ENCODE results near the gene NFYC.

The NFYC gene

DNA sequence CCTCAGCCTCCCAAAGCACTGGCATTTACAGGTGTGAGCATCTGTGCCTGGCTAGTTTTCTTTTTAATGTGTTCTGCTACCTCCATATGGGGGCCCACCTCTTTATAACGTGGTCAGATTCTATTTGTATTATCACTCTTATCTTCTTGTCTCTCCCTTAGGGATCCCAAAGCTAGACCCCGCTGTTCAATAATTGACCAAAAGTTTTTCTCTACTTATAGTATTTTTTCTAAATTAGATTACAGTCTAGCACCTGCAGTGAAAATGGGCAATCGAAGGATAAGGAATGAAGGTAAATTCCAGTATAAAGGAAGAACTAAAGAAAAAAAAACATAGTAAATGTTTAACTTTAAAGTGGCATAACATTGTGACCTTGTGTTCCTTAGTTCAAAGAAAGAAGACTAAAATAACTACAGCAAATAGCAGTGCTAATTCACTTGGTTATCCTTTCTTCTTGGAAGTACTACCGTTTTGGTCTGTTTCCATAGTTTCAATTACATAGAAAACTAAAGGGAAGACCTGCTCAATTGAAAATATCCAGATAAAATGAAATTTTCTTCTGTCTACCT lies 24.1 kb downstream of the NFYC start:
- TF ChIP-seq TAF1 (IDR thresholded peaks at IDR 0.05; ENCODE audit: borderline replicate concordance, insufficient read depth, low read length): no peak
- TF ChIP-seq, protein P1, sequence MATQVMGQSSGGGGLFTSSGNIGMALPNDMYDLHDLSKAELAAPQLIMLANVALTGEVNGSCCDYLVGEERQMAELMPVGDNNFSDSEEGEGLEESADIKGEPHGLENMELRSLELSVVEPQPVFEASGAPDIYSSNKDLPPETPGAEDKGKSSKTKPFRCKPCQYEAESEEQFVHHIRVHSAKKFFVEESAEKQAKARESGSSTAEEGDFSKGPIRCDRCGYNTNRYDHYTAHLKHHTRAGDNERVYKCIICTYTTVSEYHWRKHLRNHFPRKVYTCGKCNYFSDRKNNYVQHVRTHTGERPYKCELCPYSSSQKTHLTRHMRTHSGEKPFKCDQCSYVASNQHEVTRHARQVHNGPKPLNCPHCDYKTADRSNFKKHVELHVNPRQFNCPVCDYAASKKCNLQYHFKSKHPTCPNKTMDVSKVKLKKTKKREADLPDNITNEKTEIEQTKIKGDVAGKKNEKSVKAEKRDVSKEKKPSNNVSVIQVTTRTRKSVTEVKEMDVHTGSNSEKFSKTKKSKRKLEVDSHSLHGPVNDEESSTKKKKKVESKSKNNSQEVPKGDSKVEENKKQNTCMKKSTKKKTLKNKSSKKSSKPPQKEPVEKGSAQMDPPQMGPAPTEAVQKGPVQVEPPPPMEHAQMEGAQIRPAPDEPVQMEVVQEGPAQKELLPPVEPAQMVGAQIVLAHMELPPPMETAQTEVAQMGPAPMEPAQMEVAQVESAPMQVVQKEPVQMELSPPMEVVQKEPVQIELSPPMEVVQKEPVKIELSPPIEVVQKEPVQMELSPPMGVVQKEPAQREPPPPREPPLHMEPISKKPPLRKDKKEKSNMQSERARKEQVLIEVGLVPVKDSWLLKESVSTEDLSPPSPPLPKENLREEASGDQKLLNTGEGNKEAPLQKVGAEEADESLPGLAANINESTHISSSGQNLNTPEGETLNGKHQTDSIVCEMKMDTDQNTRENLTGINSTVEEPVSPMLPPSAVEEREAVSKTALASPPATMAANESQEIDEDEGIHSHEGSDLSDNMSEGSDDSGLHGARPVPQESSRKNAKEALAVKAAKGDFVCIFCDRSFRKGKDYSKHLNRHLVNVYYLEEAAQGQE (IDR thresholded peaks at IDR 0.05; ENCODE audit: insufficient read depth in 1 of 2, low read depth in 2 of 2, low read length in 2 of 2): no peak
- TF ChIP-seq FOXP2 (optimal IDR thresholded peaks at IDR 0.05; ENCODE audit: borderline replicate concordance, extremely low read depth, extremely low read length, insufficient read depth): no peak
- TF ChIP-seq SIN3A (IDR thresholded peaks at IDR 0.05; ENCODE audit: borderline replicate concordance, insufficient read depth, low read length): no peak
- TF ChIP-seq POLR2AphosphoS5 (IDR thresholded peaks at IDR 0.05; ENCODE audit: low read depth, low read length): no peak

DNA sequence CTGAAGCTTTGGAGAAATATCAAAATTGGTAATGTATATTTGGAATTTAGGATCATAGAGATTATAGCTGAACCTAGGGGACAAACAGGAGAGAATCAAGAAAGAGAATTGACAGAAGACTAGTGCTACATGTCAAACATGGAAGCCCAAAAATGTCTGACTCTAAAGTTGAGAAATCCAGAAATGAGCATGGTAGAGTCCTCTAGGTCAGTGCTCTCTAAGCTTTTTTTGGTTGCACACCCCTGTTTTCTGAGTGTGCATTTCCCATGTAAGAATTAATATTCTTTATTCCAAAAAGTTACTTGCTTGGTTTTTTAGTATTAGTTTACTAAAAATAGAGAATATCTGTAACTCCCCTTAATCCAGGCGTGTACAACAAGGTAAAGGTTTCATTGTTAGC lies 25.6 kb downstream of the NFYC start:
- no peak for TF ChIP-seq SIN3A (IDR thresholded peaks at IDR 0.05; ENCODE audit: borderline replicate concordance, insufficient read depth, low read length)
- no peak for TF ChIP-seq FOXP2 (optimal IDR thresholded peaks at IDR 0.05; ENCODE audit: borderline replicate concordance, extremely low read depth, extremely low read length, insufficient read depth)
- TF ChIP-seq POLR2AphosphoS5 (IDR thresholded peaks at IDR 0.05; ENCODE audit: low read depth, low read length): no peak
- TF ChIP-seq, protein P1 (IDR thresholded peaks at IDR 0.05; ENCODE audit: insufficient read depth in 1 of 2, low read depth in 2 of 2, low read length in 2 of 2): no peak
- no peak for TF ChIP-seq TAF1 (IDR thresholded peaks at IDR 0.05; ENCODE audit: borderline replicate concordance, insufficient read depth, low read length)

DNA sequence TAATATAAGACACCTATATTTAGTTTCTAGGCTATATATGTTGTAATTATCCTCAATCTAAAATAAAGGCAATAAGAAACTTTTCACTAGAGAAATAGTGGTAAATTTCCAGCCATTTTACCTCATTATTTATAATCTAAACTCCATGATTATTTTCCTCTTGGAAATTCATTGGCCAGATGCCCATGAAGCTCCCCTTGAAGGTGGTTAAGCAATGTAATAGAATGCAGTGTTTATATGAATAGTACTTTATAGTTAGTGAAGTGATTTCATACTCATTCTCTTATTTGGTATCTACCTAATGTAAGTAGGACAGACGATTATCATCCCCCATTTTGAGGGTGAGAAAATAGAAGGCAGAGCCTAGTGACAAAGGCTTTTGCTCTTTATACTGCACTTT lies 26.5 kb downstream of the NFYC start:
- TF ChIP-seq TAF1 (IDR thresholded peaks at IDR 0.05; ENCODE audit: borderline replicate concordance, insufficient read depth, low read length): no peak
- TF ChIP-seq POLR2AphosphoS5 (IDR thresholded peaks at IDR 0.05; ENCODE audit: low read depth, low read length): no peak
- TF ChIP-seq, protein P1 (IDR thresholded peaks at IDR 0.05; ENCODE audit: insufficient read depth in 1 of 2, low read depth in 2 of 2, low read length in 2 of 2): no peak
- TF ChIP-seq FOXP2 (optimal IDR thresholded peaks at IDR 0.05; ENCODE audit: borderline replicate concordance, extremely low read depth, extremely low read length, insufficient read depth): no peak
- no peak for TF ChIP-seq SIN3A (IDR thresholded peaks at IDR 0.05; ENCODE audit: borderline replicate concordance, insufficient read depth, low read length)

DNA sequence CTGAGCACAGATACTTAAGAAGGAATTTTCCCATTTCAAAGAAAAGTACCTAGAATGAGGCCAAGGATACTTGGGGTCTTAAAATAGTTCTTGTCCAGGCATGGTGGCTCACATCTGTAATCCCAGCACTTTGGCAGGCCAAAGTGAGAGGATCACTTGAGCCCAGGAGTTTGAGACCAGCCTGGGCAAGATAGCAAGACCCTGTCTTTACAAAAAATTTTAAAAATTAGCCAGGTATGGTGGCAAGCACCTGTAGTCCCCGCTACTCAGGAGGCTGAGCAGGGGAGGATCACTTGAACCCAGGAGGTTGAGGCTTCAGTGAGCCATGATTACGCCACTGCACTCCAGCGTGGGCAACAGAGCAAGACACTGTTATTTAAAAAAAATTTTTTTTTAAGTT lies 29.0 kb downstream of the NFYC start:
- TF ChIP-seq, protein P1 (IDR thresholded peaks at IDR 0.05; ENCODE audit: insufficient read depth in 1 of 2, low read depth in 2 of 2, low read length in 2 of 2): no peak
- TF ChIP-seq FOXP2 (optimal IDR thresholded peaks at IDR 0.05; ENCODE audit: borderline replicate concordance, extremely low read depth, extremely low read length, insufficient read depth) (no peak), SIN3A (IDR thresholded peaks at IDR 0.05; ENCODE audit: borderline replicate concordance, insufficient read depth, low read length) (no peak), TAF1 (IDR thresholded peaks at IDR 0.05; ENCODE audit: borderline replicate concordance, insufficient read depth, low read length) (no peak), POLR2AphosphoS5 (IDR thresholded peaks at IDR 0.05; ENCODE audit: low read depth, low read length) (no peak)

All from PFSK-1 (cell line).